H1 (cell line): ENCODE measurements around the gene HS6ST3.

Experiments
- CREB1 ChIP-seq: IDR thresholded peaks from 2 replicates; pipeline ENCODE4 v1.6.1; 2012; ENCODE audit warnings: inconsistent platforms
- EP300 ChIP-seq, 2 experiments: IDR thresholded peaks; 1 replicate in 1 of 2; 2 replicates in 1 of 2; pipeline ENCODE4 v1.6.1; 2011 to 2012; ENCODE audit warnings: low read depth in 2 of 2, low read length in 2 of 2, mild to moderate bottlenecking in 2 of 2, borderline replicate concordance in 1 of 2, inconsistent platforms in 1 of 2, moderate library complexity in 1 of 2
- JUND ChIP-seq: IDR thresholded peaks from 2 replicates; pipeline ENCODE4 v1.6.1; 2011; ENCODE audit warnings: mild to moderate bottlenecking, improper control_type of control experiment, low read length
- KDM4A ChIP-seq: IDR thresholded peaks from one replicate; pipeline ENCODE4 v1.7.1; 2012; ENCODE audit warnings: low read depth, mild to moderate bottlenecking, moderate library complexity, low read length, inconsistent platforms; ENCODE audit not compliant: severe bottlenecking
- MAFK ChIP-seq: IDR thresholded peaks from 2 replicates; pipeline ENCODE4 v1.6.1; 2012; ENCODE audit warnings: low read depth, mild to moderate bottlenecking, improper control_type of control experiment, low read length
- POLR2A ChIP-seq, 2 experiments: IDR thresholded peaks; 1 replicate in 1 of 2; 2 replicates in 1 of 2; pipeline ENCODE4 v1.6.1; 2011; ENCODE audit warnings: low read depth in 2 of 2, low read length in 2 of 2, mild to moderate bottlenecking in 2 of 2; ENCODE audit errors: control extremely low read depth in 1 of 2
- TAF1 ChIP-seq: IDR thresholded peaks from 2 replicates; pipeline ENCODE4 v1.6.1; 2011; ENCODE audit warnings: mild to moderate bottlenecking, low read depth, low read length
- TCF12 ChIP-seq: IDR thresholded peaks from 2 replicates; pipeline ENCODE4 v1.6.1; 2011; ENCODE audit warnings: low read depth, mild to moderate bottlenecking, low read length
- TEAD4 ChIP-seq: IDR thresholded peaks from 2 replicates; pipeline ENCODE4 v1.6.1; 2012; ENCODE audit warnings: low read depth, low read length, inconsistent platforms, mixed read lengths
- TF ChIP-seq, protein P1 (sequence below): IDR thresholded peaks from 2 replicates; pipeline ENCODE4 v1.6.1; 2012; ENCODE audit warnings: low read length, inconsistent platforms
- TF ChIP-seq, protein P2 (sequence below), 3 experiments: IDR thresholded peaks; 1 replicate in 2 of 3; 2 replicates in 1 of 3; pipeline versions ENCODE4 v1.5.1 to v1.6.1; 2011; ENCODE audit warnings: low read length in 3 of 3, mild to moderate bottlenecking in 3 of 3, inconsistent platforms in 2 of 3, low read depth in 1 of 3, moderate library complexity in 1 of 3; ENCODE audit not compliant: insufficient read depth in 1 of 3; ENCODE audit errors: control extremely low read depth in 1 of 3
- TF ChIP-seq, protein P3 (sequence below): IDR thresholded peaks from 2 replicates; pipeline ENCODE4 v1.6.1; 2012; ENCODE audit warnings: inconsistent platforms
- TF ChIP-seq, protein P4 (sequence below): IDR thresholded peaks from 2 replicates; pipeline ENCODE4 v1.6.1; 2011; ENCODE audit warnings: low read length, improper control_type of control experiment

DNA sequence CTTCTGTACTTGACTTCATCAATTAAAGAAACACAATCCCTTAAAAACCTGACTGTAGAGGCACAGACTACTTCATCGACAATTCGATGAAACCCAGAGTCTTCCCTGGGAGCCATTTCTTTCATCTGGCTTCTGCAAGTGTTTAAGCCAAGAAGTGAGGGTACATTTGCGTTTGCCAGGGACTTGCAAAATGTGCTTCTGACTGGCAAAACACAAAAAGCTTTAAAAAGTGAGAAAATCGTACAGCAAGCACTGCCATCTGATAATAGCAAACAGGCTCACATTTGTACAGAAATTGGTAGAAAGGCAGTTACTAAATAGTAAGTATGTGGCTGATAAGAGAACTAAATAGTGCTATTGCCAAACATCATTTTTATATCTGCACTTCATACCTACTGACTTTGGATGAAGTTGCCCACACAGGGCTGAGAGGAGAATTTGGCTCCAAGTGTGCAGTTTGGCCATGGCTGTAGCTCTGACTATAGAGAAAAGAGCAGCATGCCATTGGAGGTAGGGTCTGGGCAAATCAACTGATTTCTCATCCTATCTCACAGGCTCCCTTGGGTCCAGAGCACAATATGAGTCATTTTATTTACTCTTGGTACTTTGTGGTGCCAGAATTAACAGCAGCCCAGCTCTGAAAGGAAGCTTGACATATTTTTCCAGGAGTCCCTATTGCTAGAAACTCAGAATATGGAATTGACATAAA, 546.2 kb downstream of the HS6ST3 start:
- TF ChIP-seq EP300 (IDR thresholded peaks at IDR 0.05; ENCODE audit: borderline replicate concordance in 1 of 2, low read depth in 2 of 2, low read length in 2 of 2) (no peak), KDM4A (no peak), JUND (no peak), TAF1 (no peak), TEAD4 (no peak), POLR2A (IDR thresholded peaks at IDR 0.05; ENCODE audit: control extremely low read depth in 1 of 2, low read depth in 2 of 2, low read length in 2 of 2) (no peak), MAFK (no peak), TCF12 (no peak), CREB1 (no peak)
- TF ChIP-seq, protein P1, sequence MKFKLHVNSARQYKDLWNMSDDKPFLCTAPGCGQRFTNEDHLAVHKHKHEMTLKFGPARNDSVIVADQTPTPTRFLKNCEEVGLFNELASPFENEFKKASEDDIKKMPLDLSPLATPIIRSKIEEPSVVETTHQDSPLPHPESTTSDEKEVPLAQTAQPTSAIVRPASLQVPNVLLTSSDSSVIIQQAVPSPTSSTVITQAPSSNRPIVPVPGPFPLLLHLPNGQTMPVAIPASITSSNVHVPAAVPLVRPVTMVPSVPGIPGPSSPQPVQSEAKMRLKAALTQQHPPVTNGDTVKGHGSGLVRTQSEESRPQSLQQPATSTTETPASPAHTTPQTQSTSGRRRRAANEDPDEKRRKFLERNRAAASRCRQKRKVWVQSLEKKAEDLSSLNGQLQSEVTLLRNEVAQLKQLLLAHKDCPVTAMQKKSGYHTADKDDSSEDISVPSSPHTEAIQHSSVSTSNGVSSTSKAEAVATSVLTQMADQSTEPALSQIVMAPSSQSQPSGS, result no peak
- TF ChIP-seq, protein P2, sequence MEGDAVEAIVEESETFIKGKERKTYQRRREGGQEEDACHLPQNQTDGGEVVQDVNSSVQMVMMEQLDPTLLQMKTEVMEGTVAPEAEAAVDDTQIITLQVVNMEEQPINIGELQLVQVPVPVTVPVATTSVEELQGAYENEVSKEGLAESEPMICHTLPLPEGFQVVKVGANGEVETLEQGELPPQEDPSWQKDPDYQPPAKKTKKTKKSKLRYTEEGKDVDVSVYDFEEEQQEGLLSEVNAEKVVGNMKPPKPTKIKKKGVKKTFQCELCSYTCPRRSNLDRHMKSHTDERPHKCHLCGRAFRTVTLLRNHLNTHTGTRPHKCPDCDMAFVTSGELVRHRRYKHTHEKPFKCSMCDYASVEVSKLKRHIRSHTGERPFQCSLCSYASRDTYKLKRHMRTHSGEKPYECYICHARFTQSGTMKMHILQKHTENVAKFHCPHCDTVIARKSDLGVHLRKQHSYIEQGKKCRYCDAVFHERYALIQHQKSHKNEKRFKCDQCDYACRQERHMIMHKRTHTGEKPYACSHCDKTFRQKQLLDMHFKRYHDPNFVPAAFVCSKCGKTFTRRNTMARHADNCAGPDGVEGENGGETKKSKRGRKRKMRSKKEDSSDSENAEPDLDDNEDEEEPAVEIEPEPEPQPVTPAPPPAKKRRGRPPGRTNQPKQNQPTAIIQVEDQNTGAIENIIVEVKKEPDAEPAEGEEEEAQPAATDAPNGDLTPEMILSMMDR (IDR thresholded peaks at IDR 0.05; ENCODE audit: control extremely low read depth in 1 of 3, insufficient read depth in 1 of 3, low read depth in 1 of 3, low read length in 3 of 3), result no peak
- TF ChIP-seq, protein P3, sequence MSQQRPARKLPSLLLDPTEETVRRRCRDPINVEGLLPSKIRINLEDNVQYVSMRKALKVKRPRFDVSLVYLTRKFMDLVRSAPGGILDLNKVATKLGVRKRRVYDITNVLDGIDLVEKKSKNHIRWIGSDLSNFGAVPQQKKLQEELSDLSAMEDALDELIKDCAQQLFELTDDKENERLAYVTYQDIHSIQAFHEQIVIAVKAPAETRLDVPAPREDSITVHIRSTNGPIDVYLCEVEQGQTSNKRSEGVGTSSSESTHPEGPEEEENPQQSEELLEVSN, result no peak
- TF ChIP-seq, protein P4, sequence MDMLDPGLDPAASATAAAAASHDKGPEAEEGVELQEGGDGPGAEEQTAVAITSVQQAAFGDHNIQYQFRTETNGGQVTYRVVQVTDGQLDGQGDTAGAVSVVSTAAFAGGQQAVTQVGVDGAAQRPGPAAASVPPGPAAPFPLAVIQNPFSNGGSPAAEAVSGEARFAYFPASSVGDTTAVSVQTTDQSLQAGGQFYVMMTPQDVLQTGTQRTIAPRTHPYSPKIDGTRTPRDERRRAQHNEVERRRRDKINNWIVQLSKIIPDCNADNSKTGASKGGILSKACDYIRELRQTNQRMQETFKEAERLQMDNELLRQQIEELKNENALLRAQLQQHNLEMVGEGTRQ, result no peak
